ENCODE data around the gene SLC25A29. TPM values are rescaled to one million over a fixed set of nuclear protein-coding genes. Genes with fewer than 3 reads are reported as not detected.
"Not testable (repeated sequence)": the region's sequence is repeated elsewhere in the genome, so short reads cannot be mapped to it uniquely, and the experiment has no call there.

SLC25A29 gene
- total and polyA plus RNA-seq, 2 of the 13 experiments (the other 11 are each of a cell fraction or from before 2014, with no cell fraction given), result 12.2 to 17.2 TPM

DNA sequence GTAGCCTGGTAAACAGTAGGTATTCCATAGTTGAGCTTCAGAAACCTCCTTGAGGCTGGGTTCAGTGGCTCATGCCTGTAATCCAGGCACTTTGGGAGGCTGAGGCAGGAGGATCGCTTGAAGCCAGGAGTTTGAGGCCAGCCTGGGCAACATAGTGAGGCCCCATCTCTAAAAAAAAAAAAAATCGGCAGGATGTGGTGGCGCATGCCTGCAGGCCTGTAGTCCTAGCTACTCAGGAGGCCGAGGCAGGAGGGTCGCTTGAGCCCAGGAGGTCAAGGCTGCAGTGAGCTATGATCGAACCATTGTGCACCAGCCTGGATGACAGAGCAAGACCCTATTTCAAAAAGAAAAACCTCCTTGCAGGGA, 2.2 kb upstream of the SLC25A29 start:
- ChIA-PET POLR2A (interaction anchor here (0.8 to 2.6 kb wide), 3 partner anchors 13 to 20 kb away, joined by 3 to 7 read pairs (median 5); no protein-coding TSS in a partner anchor), CTCF (ENCODE audit: low intra/inter-chr PET ratio, low total read pairs) (interaction anchor here (1.0 kb wide), 1 partner anchor 70 kb away, joined by 3 read pairs; no protein-coding TSS in a partner anchor)
- H3K36me3 ChIP-seq (replicated peaks in 1 of 2; ENCODE audit: control insufficient read depth in 1 of 2, insufficient read depth in 2 of 2, low read length in 2 of 2); H3K79me2 ChIP-seq (ENCODE audit: insufficient read depth, low read length); FAIRE-seq; H2AFZ ChIP-seq (ENCODE audit: low read length); H3K9ac ChIP-seq (ENCODE audit: insufficient read depth, low read depth, low read length); DNase-seq (ENCODE audit: low spot score); BruUV-seq (replicated peaks); H4K20me1 ChIP-seq (ENCODE audit: insufficient read depth, low read length); H3K9me3 ChIP-seq (ENCODE audit: low read length); intact Hi-C loops (cut with micrococcal nuclease; ENCODE audit: unreplicated experiment); H3K27ac ChIP-seq (ENCODE audit: extremely low read length, insufficient read depth, low read length); ATAC-seq: not testable (repeated sequence)
- peaks cover 1 to 19% of the 10 kb centered on the region in 2 experiments; a peak in 4 of 5 replicates for H3K27me3 ChIP-seq (ENCODE audit: control insufficient read depth in 1 of 2, insufficient read depth in 2 of 2, low read length in 2 of 2)
- H3K4me1 ChIP-seq (ENCODE audit: insufficient read depth, low read length), result peaks cover 62% of the 10 kb centered on the region
- WGBS (ENCODE audit: low lambda C conversion rate), result 20% methylated on average over 6 of the region's 6 CpGs
- H3K4me3 ChIP-seq (replicated peaks in 1 of 3; ENCODE audit: insufficient read depth in 1 of 3, low read depth in 2 of 3, low read length in 3 of 3), result peak overlapping the region in 1 of 3 experiments; percentile 49; a peak in 1 of 6 replicates
- in situ Hi-C loops (cut with HindIII; ENCODE audit: extremely low pct_ligation_motif_present, low pct_unique_long_range_greater_than_20kb), result loop anchor here (5.0 kb wide), 1 partner anchor 69 kb away; the partner anchor contains the start of gene WDR25
- 0 out of 2 replicates have a peak, but pooled peaks have one; percentile 32 for TF ChIP-seq BRCA1 (CRISPR knock-in tag; IDR thresholded peaks at IDR 0.05)
- TF ChIP-seq, protein P1, sequence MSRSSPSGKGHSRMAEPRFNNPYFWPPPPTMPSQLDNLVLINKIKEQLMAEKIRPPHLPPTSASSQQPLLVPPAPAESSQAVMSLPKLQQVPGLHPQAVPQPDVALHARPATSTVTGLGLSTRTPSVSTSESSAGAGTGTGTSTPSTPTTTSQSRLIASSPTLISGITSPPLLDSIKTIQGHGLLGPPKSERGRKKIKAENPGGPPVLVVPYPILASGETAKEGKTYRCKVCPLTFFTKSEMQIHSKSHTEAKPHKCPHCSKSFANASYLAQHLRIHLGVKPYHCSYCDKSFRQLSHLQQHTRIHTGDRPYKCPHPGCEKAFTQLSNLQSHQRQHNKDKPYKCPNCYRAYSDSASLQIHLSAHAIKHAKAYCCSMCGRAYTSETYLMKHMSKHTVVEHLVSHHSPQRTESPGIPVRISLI (CRISPR knock-in tag; IDR thresholded peaks at IDR 0.05; ENCODE audit: borderline replicate concordance), result peak; percentile 75; the same call in 1 of the 2 replicates
- peak; percentile 7 for TF ChIP-seq TEAD3 (CRISPR knock-in tag; optimal IDR thresholded peaks at IDR 0.05; ENCODE audit: borderline replicate concordance)
- TF ChIP-seq ZMYM3 (CRISPR knock-in tag; IDR thresholded peaks at IDR 0.05), result peak; percentile 57
- TF ChIP-seq, protein P2, sequence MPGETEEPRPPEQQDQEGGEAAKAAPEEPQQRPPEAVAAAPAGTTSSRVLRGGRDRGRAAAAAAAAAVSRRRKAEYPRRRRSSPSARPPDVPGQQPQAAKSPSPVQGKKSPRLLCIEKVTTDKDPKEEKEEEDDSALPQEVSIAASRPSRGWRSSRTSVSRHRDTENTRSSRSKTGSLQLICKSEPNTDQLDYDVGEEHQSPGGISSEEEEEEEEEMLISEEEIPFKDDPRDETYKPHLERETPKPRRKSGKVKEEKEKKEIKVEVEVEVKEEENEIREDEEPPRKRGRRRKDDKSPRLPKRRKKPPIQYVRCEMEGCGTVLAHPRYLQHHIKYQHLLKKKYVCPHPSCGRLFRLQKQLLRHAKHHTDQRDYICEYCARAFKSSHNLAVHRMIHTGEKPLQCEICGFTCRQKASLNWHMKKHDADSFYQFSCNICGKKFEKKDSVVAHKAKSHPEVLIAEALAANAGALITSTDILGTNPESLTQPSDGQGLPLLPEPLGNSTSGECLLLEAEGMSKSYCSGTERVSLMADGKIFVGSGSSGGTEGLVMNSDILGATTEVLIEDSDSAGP (CRISPR knock-in tag; IDR thresholded peaks at IDR 0.05; ENCODE audit: borderline replicate concordance), result 0 out of 2 replicates have a peak, but pooled peaks have one; percentile 10
- peak; percentile 96 for TF ChIP-seq ZNF121 (CRISPR knock-in tag; IDR thresholded peaks at IDR 0.05)
- TF ChIP-seq, protein P3, sequence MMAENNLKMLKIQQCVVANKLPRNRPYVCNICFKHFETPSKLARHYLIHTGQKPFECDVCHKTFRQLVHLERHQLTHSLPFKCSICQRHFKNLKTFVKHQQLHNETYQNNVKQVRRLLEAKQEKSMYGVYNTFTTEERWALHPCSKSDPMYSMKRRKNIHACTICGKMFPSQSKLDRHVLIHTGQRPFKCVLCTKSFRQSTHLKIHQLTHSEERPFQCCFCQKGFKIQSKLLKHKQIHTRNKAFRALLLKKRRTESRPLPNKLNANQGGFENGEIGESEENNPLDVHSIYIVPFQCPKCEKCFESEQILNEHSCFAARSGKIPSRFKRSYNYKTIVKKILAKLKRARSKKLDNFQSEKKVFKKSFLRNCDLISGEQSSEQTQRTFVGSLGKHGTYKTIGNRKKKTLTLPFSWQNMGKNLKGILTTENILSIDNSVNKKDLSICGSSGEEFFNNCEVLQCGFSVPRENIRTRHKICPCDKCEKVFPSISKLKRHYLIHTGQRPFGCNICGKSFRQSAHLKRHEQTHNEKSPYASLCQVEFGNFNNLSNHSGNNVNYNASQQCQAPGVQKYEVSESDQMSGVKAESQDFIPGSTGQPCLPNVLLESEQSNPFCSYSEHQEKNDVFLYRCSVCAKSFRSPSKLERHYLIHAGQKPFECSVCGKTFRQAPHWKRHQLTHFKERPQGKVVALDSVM (CRISPR knock-in tag; IDR thresholded peaks at IDR 0.05), result peak; percentile 95
- H3K4me2 ChIP-seq (ENCODE audit: low read depth, low read length), result peak overlapping the region; percentile 80
